Fibroblast of lung (primary cell): ENCODE measurements around the gene KIRREL3.

ENCODE experiments used
- EZH2 ChIP-seq: IDR thresholded peaks from 2 replicates; pipeline ENCODE4 v1.5.1; 2012; ENCODE audit warnings: low read length, control low read depth, mild to moderate bottlenecking; ENCODE audit errors: missing control alignments
- TF ChIP-seq, protein P1 (sequence below), 2 donors: IDR thresholded peaks in 1 of 2; conservative IDR thresholded peaks in 1 of 2; 1 replicate in 1 of 2; 2 replicates in 1 of 2; pipeline ENCODE4 v1.5.1; 2011 to 2012; ENCODE audit warnings: low read length in 2 of 2, control low read depth in 1 of 2, inconsistent platforms in 1 of 2, low read depth in 1 of 2, mild to moderate bottlenecking in 1 of 2

GRCh38 chr11:126924376-126925040 lies 76.1 kb downstream of the KIRREL3 start:
- TF ChIP-seq, protein P1, sequence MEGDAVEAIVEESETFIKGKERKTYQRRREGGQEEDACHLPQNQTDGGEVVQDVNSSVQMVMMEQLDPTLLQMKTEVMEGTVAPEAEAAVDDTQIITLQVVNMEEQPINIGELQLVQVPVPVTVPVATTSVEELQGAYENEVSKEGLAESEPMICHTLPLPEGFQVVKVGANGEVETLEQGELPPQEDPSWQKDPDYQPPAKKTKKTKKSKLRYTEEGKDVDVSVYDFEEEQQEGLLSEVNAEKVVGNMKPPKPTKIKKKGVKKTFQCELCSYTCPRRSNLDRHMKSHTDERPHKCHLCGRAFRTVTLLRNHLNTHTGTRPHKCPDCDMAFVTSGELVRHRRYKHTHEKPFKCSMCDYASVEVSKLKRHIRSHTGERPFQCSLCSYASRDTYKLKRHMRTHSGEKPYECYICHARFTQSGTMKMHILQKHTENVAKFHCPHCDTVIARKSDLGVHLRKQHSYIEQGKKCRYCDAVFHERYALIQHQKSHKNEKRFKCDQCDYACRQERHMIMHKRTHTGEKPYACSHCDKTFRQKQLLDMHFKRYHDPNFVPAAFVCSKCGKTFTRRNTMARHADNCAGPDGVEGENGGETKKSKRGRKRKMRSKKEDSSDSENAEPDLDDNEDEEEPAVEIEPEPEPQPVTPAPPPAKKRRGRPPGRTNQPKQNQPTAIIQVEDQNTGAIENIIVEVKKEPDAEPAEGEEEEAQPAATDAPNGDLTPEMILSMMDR (conservative IDR thresholded peaks at IDR 0.05 in 1 of 2, IDR thresholded peaks at IDR 0.05 in 1 of 2; ENCODE audit: low read depth in 1 of 2, low read length in 2 of 2), result no peak
- no peak for TF ChIP-seq EZH2
